Measurements from ENCODE around the gene GFM2.
"Not testable (repeated sequence)": the region's sequence is repeated elsewhere in the genome, so short reads cannot be mapped to it uniquely, and the experiment has no call there.

Gene GFM2

DNA sequence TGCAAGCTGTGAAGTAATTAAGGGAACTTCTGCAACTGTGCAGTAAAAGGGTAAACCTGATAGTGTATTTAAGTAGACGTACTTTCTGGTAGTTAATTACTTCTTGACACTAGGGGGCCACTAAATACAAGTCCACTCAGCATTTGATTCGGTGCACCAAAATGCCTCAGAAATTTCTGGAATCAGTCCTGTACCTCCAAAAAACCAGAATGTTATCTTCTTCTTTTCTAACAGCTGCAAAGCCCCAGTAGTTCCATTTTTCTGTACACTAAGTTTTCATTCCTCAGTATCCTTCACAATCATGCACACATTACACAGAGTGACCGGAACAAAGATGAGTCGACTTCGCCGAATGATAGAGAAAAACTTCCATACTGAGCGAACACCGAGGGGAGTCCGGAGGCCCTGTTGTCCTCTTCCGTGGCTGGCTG is 484 bp downstream of the GFM2 start:
- H3K4me1 ChIP-seq (ENCODE audit: control insufficient read depth, low read depth, low read length) = peaks cover 8% of the 10 kb centered on the region
- H3K9ac ChIP-seq (ENCODE audit: low read length) = peak overlapping the region; percentile 80
- peaks cover 43% of the 10 kb centered on the region for H3K36me3 ChIP-seq (ENCODE audit: control insufficient read depth, low read depth, low read length)
- H3K27ac ChIP-seq (ENCODE audit: low read length) = no peak overlapping the region
- H3K9me3 ChIP-seq (ENCODE audit: control insufficient read depth, low read depth, low read length) = no peaks in the 10 kb centered on the region
- H3K27me3 ChIP-seq (ENCODE audit: control insufficient read depth, insufficient read depth, low read length) = no peaks in the 10 kb centered on the region
- H3K4me3 ChIP-seq (ENCODE audit: low read length) = peak overlapping the region; percentile 100

DNA sequence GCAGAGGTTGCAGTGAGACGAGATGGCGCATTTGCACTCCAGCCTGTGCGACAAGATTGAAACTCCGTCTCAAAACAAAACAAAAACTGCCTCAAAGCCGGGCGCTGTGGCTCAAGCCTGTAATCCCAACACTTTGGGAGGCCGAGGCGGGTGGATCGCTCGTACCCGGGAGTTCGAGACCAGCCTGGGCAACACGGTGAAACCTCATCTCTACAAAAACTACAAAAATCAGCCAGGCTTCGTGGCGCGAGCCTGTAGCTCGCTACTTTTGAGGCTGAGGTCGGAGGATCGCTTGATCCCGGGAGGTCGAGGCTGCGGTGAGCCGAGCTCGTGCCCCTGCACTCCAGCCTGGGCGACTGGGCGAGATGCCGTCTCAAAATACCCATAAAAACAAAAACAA is 988 bp downstream of the GFM2 start:
- H3K27ac ChIP-seq (ENCODE audit: low read length) = no peak overlapping the region
- no peaks in the 10 kb centered on the region for H3K9me3 ChIP-seq (ENCODE audit: control insufficient read depth, low read depth, low read length)
- H3K36me3 ChIP-seq (ENCODE audit: control insufficient read depth, low read depth, low read length) = peaks cover 39% of the 10 kb centered on the region
- H3K9ac ChIP-seq (ENCODE audit: low read length) = peak overlapping the region; percentile 80
- peak overlapping the region; percentile 100 for H3K4me3 ChIP-seq (ENCODE audit: low read length)
- no peaks in the 10 kb centered on the region for H3K27me3 ChIP-seq (ENCODE audit: control insufficient read depth, insufficient read depth, low read length)
- peaks cover 8% of the 10 kb centered on the region for H3K4me1 ChIP-seq (ENCODE audit: control insufficient read depth, low read depth, low read length)

- H3K4me3 ChIP-seq (ENCODE audit: low read length) = peak overlapping the region; percentile 100
Measured at GRCh38 chr5:74765201-74765600, 1.7 kb downstream of the GFM2 start.

GRCh38 chr5:74763504-74763903 is 3.4 kb downstream of the GFM2 start:
- H3K9ac ChIP-seq (ENCODE audit: low read length) = no peak overlapping the region
- H3K4me3 ChIP-seq (ENCODE audit: low read length) = no peak overlapping the region
- H3K9me3 ChIP-seq (ENCODE audit: control insufficient read depth, low read depth, low read length) = no peaks in the 10 kb centered on the region
- no peak overlapping the region for H3K27ac ChIP-seq (ENCODE audit: low read length)
- no peaks in the 10 kb centered on the region for H3K27me3 ChIP-seq (ENCODE audit: control insufficient read depth, insufficient read depth, low read length)
- peaks cover 8% of the 10 kb centered on the region for H3K4me1 ChIP-seq (ENCODE audit: control insufficient read depth, low read depth, low read length)
- peaks cover 33% of the 10 kb centered on the region for H3K36me3 ChIP-seq (ENCODE audit: control insufficient read depth, low read depth, low read length)

More at GRCh38 chr5:74765201-74765600, 1.7 kb downstream of the GFM2 start:
- H3K27me3 ChIP-seq (ENCODE audit: control insufficient read depth, insufficient read depth, low read length) = no peaks in the 10 kb centered on the region
- H3K9me3 ChIP-seq (ENCODE audit: control insufficient read depth, low read depth, low read length) = no peaks in the 10 kb centered on the region
- no peak overlapping the region for H3K9ac ChIP-seq (ENCODE audit: low read length)
- peaks cover 36% of the 10 kb centered on the region for H3K36me3 ChIP-seq (ENCODE audit: control insufficient read depth, low read depth, low read length)
- no peak overlapping the region for H3K27ac ChIP-seq (ENCODE audit: low read length)
- peaks cover 8% of the 10 kb centered on the region for H3K4me1 ChIP-seq (ENCODE audit: control insufficient read depth, low read depth, low read length)

GRCh38 chr5:74762599-74762998 is 4.3 kb downstream of the GFM2 start:
- peaks cover 42% of the 10 kb centered on the region for H3K36me3 ChIP-seq (ENCODE audit: control insufficient read depth, low read depth, low read length)
- H3K27ac ChIP-seq (ENCODE audit: low read length) = no peak overlapping the region
- no peaks in the 10 kb centered on the region for H3K9me3 ChIP-seq (ENCODE audit: control insufficient read depth, low read depth, low read length)
- H3K4me1 ChIP-seq (ENCODE audit: control insufficient read depth, low read depth, low read length) = peaks cover 4% of the 10 kb centered on the region
- no peak overlapping the region for H3K9ac ChIP-seq (ENCODE audit: low read length)
- no peaks in the 10 kb centered on the region for H3K27me3 ChIP-seq (ENCODE audit: control insufficient read depth, insufficient read depth, low read length)
- H3K4me3 ChIP-seq (ENCODE audit: low read length) = no peak overlapping the region

GRCh38 chr5:74761241-74761640 is 5.7 kb downstream of the GFM2 start:
- no peak overlapping the region for H3K9ac ChIP-seq (ENCODE audit: low read length)
- no peak overlapping the region for H3K27ac ChIP-seq (ENCODE audit: low read length)
- no peaks in the 10 kb centered on the region for H3K9me3 ChIP-seq (ENCODE audit: control insufficient read depth, low read depth, low read length)
- peaks cover 3% of the 10 kb centered on the region for H3K4me1 ChIP-seq (ENCODE audit: control insufficient read depth, low read depth, low read length)
- H3K4me3 ChIP-seq (ENCODE audit: low read length) = no peak overlapping the region
- H3K36me3 ChIP-seq (ENCODE audit: control insufficient read depth, low read depth, low read length) = peaks cover 45% of the 10 kb centered on the region
- H3K27me3 ChIP-seq (ENCODE audit: control insufficient read depth, insufficient read depth, low read length) = no peaks in the 10 kb centered on the region

DNA sequence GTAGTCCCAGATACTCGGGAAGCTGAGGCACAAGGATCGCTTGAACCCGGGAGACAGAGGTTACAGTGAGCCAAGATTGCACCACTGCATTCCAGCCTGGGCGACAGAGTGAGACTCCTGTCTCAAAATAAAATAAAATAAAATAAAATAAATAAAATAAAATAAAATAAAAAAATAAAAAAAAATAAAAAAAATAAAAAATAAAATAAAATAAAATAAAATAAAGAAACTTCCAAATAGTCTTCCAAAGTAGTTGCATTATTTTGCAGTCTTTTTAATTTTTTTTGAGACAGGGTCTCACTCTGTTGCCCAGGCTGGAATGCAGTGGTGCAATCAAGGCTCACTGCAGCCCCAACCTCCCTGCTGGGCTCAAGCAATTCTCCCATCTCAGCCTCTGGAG is 18.2 kb downstream of the GFM2 start:
- H3K9ac ChIP-seq (ENCODE audit: low read length); H3K9me3 ChIP-seq (ENCODE audit: control insufficient read depth, low read depth, low read length); H3K27me3 ChIP-seq (ENCODE audit: control insufficient read depth, insufficient read depth, low read length); H3K4me3 ChIP-seq (ENCODE audit: low read length); H3K4me1 ChIP-seq (ENCODE audit: control insufficient read depth, low read depth, low read length); H3K27ac ChIP-seq (ENCODE audit: low read length): not testable (repeated sequence)
- H3K36me3 ChIP-seq (ENCODE audit: control insufficient read depth, low read depth, low read length) = peaks cover 42% of the 10 kb centered on the region

DNA sequence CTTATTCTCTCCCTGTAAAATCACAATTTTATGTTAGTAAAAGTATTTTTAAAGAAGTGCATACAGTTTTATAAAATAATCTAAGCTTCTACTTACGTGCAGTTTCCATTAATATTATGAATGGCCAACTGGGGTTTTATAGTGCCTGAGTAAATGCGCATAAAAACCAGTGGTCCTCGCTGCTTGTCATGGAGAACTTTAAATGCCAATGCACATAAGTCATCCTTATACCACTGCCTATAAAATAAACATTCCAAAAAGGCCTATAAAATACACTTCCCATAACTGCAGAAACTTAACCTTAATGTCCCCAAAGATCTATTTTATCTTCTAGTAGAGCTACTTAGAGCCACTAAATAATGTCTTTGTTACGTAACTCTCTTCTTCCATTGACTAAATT is 28.5 kb downstream of the GFM2 start:
- H3K27ac ChIP-seq (ENCODE audit: low read length) = no peak overlapping the region
- peaks cover 51% of the 10 kb centered on the region for H3K36me3 ChIP-seq (ENCODE audit: control insufficient read depth, low read depth, low read length)
- no peak overlapping the region for H3K4me3 ChIP-seq (ENCODE audit: low read length)
- H3K4me1 ChIP-seq (ENCODE audit: control insufficient read depth, low read depth, low read length) = no peaks in the 10 kb centered on the region
- H3K9ac ChIP-seq (ENCODE audit: low read length) = no peak overlapping the region
- no peaks in the 10 kb centered on the region for H3K27me3 ChIP-seq (ENCODE audit: control insufficient read depth, insufficient read depth, low read length)
- H3K9me3 ChIP-seq (ENCODE audit: control insufficient read depth, low read depth, low read length) = no peaks in the 10 kb centered on the region

- no peaks in the 10 kb centered on the region for H3K27me3 ChIP-seq (ENCODE audit: control insufficient read depth, insufficient read depth, low read length)
- no peaks in the 10 kb centered on the region for H3K4me1 ChIP-seq (ENCODE audit: control insufficient read depth, low read depth, low read length)
- H3K4me3 ChIP-seq (ENCODE audit: low read length) = no peak overlapping the region
- H3K9ac ChIP-seq (ENCODE audit: low read length) = no peak overlapping the region
- peaks cover 53% of the 10 kb centered on the region for H3K36me3 ChIP-seq (ENCODE audit: control insufficient read depth, low read depth, low read length)
- H3K9me3 ChIP-seq (ENCODE audit: control insufficient read depth, low read depth, low read length) = no peaks in the 10 kb centered on the region
- no peak overlapping the region for H3K27ac ChIP-seq (ENCODE audit: low read length)
Measured at GRCh38 chr5:74736759-74737158, 30.2 kb downstream of the GFM2 start.

DNA sequence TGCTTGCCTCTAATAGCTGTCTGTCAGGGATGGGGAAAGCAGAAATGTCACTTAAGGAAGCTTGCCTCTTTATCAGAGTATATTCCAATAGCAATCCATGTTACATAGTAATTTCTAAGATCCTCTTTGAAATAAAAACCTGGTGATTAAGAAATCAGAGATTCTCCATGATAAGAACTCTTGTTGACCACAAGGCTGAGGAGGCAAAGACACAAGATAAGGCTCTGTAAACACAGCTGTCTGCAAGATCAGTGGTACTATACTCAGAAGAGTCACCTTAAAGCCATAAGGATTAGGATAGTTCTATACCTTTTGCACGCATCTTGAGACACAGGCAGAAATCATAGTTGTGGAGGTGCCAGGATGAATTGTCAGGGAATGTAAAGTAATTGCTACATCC is 41.6 kb downstream of the GFM2 start:
- Histone ChIP-seq H3K4me1 (ENCODE audit: control insufficient read depth, low read depth, low read length) (no peaks in the 10 kb centered on the region), H3K4me3 (ENCODE audit: low read length) (no peak overlapping the region), H3K36me3 (ENCODE audit: control insufficient read depth, low read depth, low read length) (peaks cover 52% of the 10 kb centered on the region), H3K27ac (ENCODE audit: low read length) (no peak overlapping the region), H3K27me3 (ENCODE audit: control insufficient read depth, insufficient read depth, low read length) (no peaks in the 10 kb centered on the region), H3K9ac (ENCODE audit: low read length) (no peak overlapping the region), H3K9me3 (ENCODE audit: control insufficient read depth, low read depth, low read length) (no peaks in the 10 kb centered on the region)

- Histone ChIP-seq H3K9me3 (ENCODE audit: control insufficient read depth, low read depth, low read length) (no peaks in the 10 kb centered on the region), H3K36me3 (ENCODE audit: control insufficient read depth, low read depth, low read length) (peaks cover 53% of the 10 kb centered on the region), H3K4me3 (ENCODE audit: low read length) (no peak overlapping the region), H3K9ac (ENCODE audit: low read length) (no peak overlapping the region), H3K27ac (ENCODE audit: low read length) (no peak overlapping the region), H3K4me1 (ENCODE audit: control insufficient read depth, low read depth, low read length) (no peaks in the 10 kb centered on the region), H3K27me3 (ENCODE audit: control insufficient read depth, insufficient read depth, low read length) (no peaks in the 10 kb centered on the region)
Measured at GRCh38 chr5:74722271-74722670, 44.6 kb downstream of the GFM2 start.

DNA sequence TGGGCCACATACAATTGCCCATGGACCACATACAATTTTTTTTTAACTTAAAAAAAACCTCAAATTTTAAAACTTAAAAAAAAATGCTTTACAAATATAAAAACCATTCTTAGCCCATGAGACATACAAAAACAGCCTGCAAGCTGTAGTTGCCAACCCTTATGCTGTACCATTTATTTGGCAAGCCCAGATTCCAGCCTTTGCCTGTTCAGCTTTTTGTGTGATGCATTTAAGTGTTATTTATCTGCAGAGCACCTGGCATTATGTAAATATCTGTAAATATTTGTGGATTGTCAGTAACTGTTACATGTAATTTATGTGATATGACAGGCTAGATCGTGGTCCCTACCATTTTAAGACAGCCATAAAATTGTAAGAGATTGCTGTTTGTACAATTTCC is 49.3 kb downstream of the GFM2 start:
- H3K36me3 ChIP-seq (ENCODE audit: control insufficient read depth, low read depth, low read length) = peaks cover 24% of the 10 kb centered on the region
- no peak overlapping the region for H3K27ac ChIP-seq (ENCODE audit: low read length)
- H3K4me1 ChIP-seq (ENCODE audit: control insufficient read depth, low read depth, low read length) = no peaks in the 10 kb centered on the region
- no peaks in the 10 kb centered on the region for H3K27me3 ChIP-seq (ENCODE audit: control insufficient read depth, insufficient read depth, low read length)
- H3K9me3 ChIP-seq (ENCODE audit: control insufficient read depth, low read depth, low read length) = no peaks in the 10 kb centered on the region
- no peak overlapping the region for H3K9ac ChIP-seq (ENCODE audit: low read length)
- H3K4me3 ChIP-seq (ENCODE audit: low read length) = no peak overlapping the region
